ENCODE results near the gene B3GNT8. TPM values are rescaled to one million over a fixed set of nuclear protein-coding genes. Genes with fewer than 3 reads are reported as not detected.

Gene B3GNT8
- total and polyA plus RNA-seq, 2 of the 4 experiments (the other 2 are of a cell fraction) = 0.36 TPM

GRCh38 chr19:41433171-41433570 lies 6.0 kb upstream of the B3GNT8 start:
- Histone ChIP-seq H4K8ac (ENCODE audit: low read depth in 2 of 2, low read length in 2 of 2) (no peak overlapping the region), H2AK5ac (ENCODE audit: low read depth, low read length) (no peak overlapping the region), H2AK9ac (replicated peaks; ENCODE audit: low read depth, low read length, poor library complexity) (no peak overlapping the region), H3K4ac (ENCODE audit: low read depth, low read length) (no peak overlapping the region), H4K5ac (ENCODE audit: low read depth, low read length) (no peak overlapping the region), H3K4me3 (ENCODE audit: insufficient read depth, low read depth, low read length) (no peak overlapping the region), H3K9ac (ENCODE audit: low read depth, low read length) (no peak overlapping the region), H3K56ac (ENCODE audit: extremely low read depth, insufficient read depth, low read length) (no peak overlapping the region), H2BK120ac (ENCODE audit: low read depth, low read length) (no peak overlapping the region), H3K4me2 (ENCODE audit: low read depth, low read length) (no peak overlapping the region), H3K18ac (ENCODE audit: low read depth, low read length) (no peak overlapping the region), H3K9me1 (ENCODE audit: insufficient read depth, low read length) (no peaks in the 10 kb centered on the region; the same call in 1 of the 2 replicates), H3K9me3 (ENCODE audit: control insufficient read depth, insufficient read depth, low read length) (no peaks in the 10 kb centered on the region), H4K20me1 (ENCODE audit: insufficient read depth, low read length) (no peaks in the 10 kb centered on the region), H2AFZ (replicated peaks; ENCODE audit: low read length, poor library complexity) (no peak overlapping the region), H2BK15ac (ENCODE audit: low read depth, low read length) (no peak overlapping the region), H3K4me1 (ENCODE audit: control insufficient read depth, insufficient read depth, low read length) (no peaks in the 10 kb centered on the region; the same call in 1 of the 2 replicates), H3K14ac (replicated peaks; ENCODE audit: low read depth, low read length) (no peak overlapping the region), H3K27ac (ENCODE audit: insufficient read depth, low read length) (no peak overlapping the region), H3K23ac (ENCODE audit: low read depth, low read length) (no peak overlapping the region), H2BK20ac (ENCODE audit: low read depth, low read length) (no peak overlapping the region), H2BK5ac (ENCODE audit: low read depth, low read length, poor library complexity, severe bottlenecking) (no peak overlapping the region), H4K91ac (ENCODE audit: insufficient read depth, low read depth, low read length) (no peak overlapping the region), H3K79me1 (ENCODE audit: low read depth in 1 of 2, low read length in 2 of 2) (peaks cover 5 to 13% of the 10 kb centered on the region in 2 experiments; a peak in 3 of 4 replicates), H3K36me3 (ENCODE audit: control insufficient read depth, insufficient read depth, low read length) (peaks cover 28% of the 10 kb centered on the region), H3K27me3 (ENCODE audit: control insufficient read depth, insufficient read depth, low read length) (no peaks in the 10 kb centered on the region)
- DNase-seq (no peak), ATAC-seq (ENCODE audit: low read depth) (no peak)
- TF ChIP-seq SMC3 (IDR thresholded peaks at IDR 0.05; ENCODE audit: low read depth, low read length) (no peak), CHD1 (IDR thresholded peaks at IDR 0.05; ENCODE audit: low read depth, low read length) (no peak), CTCF (conservative IDR thresholded peaks at IDR 0.05; ENCODE audit: low read depth, low read length) (no peak), MAZ (IDR thresholded peaks at IDR 0.05; ENCODE audit: borderline replicate concordance, low read depth, low read length) (no peak), MXI1 (IDR thresholded peaks at IDR 0.05; ENCODE audit: borderline replicate concordance, low read depth, low read length) (no peak), BHLHE40 (IDR thresholded peaks at IDR 0.05; ENCODE audit: low read depth, low read length) (no peak), ELK1 (IDR thresholded peaks at IDR 0.05; ENCODE audit: borderline replicate concordance, low read depth, low read length) (no peak), RAD21 (IDR thresholded peaks at IDR 0.05; ENCODE audit: low read length) (no peak), FOS (IDR thresholded peaks at IDR 0.05; ENCODE audit: low read depth, low read length) (no peak)
- 87% methylated on average over 6 of the region's 18 CpGs; no CpG with 5 or more reads in 1 of the 2 experiments for WGBS, 2 experiments (ENCODE audit: extremely low coverage in 2 of 2, insufficient read length in 1 of 2)
- no TSS peak for BruUV-seq (replicated peaks)
- intact Hi-C loops (cut with micrococcal nuclease) = no loop called here
- in situ Hi-C loops (cut with MboI; ENCODE audit: low sequenced_read_pairs) = no loop called here
- ChIA-PET POLR2A (ENCODE audit: unreplicated experiment) (no interaction called here), CTCF (interaction anchor here (0.7 kb wide), 1 partner anchor 124 kb away, joined by 3 read pairs; no protein-coding TSS in a partner anchor)
- dilution Hi-C loops (cut with HindIII; ENCODE audit: low sequenced_read_pairs, unreplicated experiment) = no loop called here
